H9 (cell line): ENCODE measurements around the gene ZNF213. TPM values are rescaled to one million over a fixed set of nuclear protein-coding genes. Genes with fewer than 3 reads are reported as not detected.

Source experiments
- DNase-seq: peaks from one replicate; pipeline ENCODE4 v3.0.0-alpha.2; 2017
- H2AFZ ChIP-seq: one replicate; pipeline ENCODE4 v1.6.1; 2013; ENCODE audit warnings: mild to moderate bottlenecking, low read length, control low read depth, moderate library complexity
- H2AK5ac ChIP-seq: 2 replicates; pipeline ENCODE4 v1.6.1; 2013; ENCODE audit warnings: low read length, control low read depth, mixed read lengths; ENCODE audit not compliant: insufficient read length
- H2BK120ac ChIP-seq: one replicate; pipeline ENCODE4 v1.6.1; 2013; ENCODE audit warnings: low read depth, mild to moderate bottlenecking, low read length, control low read depth, inconsistent platforms; ENCODE audit not compliant: poor library complexity, severe bottlenecking
- H2BK12ac ChIP-seq: 2 replicates; pipeline ENCODE4 v1.6.1; 2013; ENCODE audit warnings: low read length, control low read depth, mixed read lengths, low read depth; ENCODE audit not compliant: insufficient read length
- H2BK15ac ChIP-seq: 2 replicates; pipeline ENCODE4 v1.6.1; 2013; ENCODE audit warnings: low read depth, low read length, control low read depth
- H2BK20ac ChIP-seq: one replicate; pipeline ENCODE4 v1.6.1; 2013; ENCODE audit warnings: low read depth, mild to moderate bottlenecking, low read length, control low read depth, inconsistent platforms; ENCODE audit not compliant: poor library complexity, severe bottlenecking
- H2BK5ac ChIP-seq: 2 replicates; pipeline ENCODE4 v1.6.1; 2013; ENCODE audit warnings: low read length, control low read depth, mixed read lengths; ENCODE audit not compliant: insufficient read length
- H3K14ac ChIP-seq: 2 replicates; pipeline ENCODE4 v1.6.1; 2013; ENCODE audit warnings: low read length, control low read depth; ENCODE audit not compliant: insufficient read depth
- H3K18ac ChIP-seq: 2 replicates; pipeline ENCODE4 v1.6.1; 2013; ENCODE audit warnings: low read depth, mild to moderate bottlenecking, mixed read lengths, low read length, control low read depth; ENCODE audit not compliant: insufficient read length
- H3K23ac ChIP-seq: 2 replicates; pipeline ENCODE4 v1.6.1; 2013; ENCODE audit warnings: low read length, control low read depth, mixed read lengths, low read depth; ENCODE audit not compliant: insufficient read length
- H3K23me2 ChIP-seq: 2 replicates; pipeline ENCODE4 v1.6.1; 2013; ENCODE audit warnings: low read depth, mild to moderate bottlenecking, mixed read lengths, low read length, control low read depth; ENCODE audit not compliant: insufficient read length, poor library complexity, severe bottlenecking
- H3K27ac ChIP-seq: 2 replicates; pipeline ENCODE4 v1.5.1; 2013; ENCODE audit warnings: low read length, control low read depth, mixed read lengths, low read depth; ENCODE audit not compliant: insufficient read length
- H3K27me3 ChIP-seq: 2 replicates; pipeline ENCODE4 v1.6.1; 2013; ENCODE audit warnings: low read length, control low read depth, inconsistent platforms; ENCODE audit not compliant: insufficient read depth
- H3K4ac ChIP-seq: 2 replicates; pipeline ENCODE4 v1.6.1; 2013; ENCODE audit warnings: low read depth, mild to moderate bottlenecking, control low read depth, inconsistent platforms, low read length, moderate library complexity
- H3K4me1 ChIP-seq: 2 replicates; pipeline ENCODE4 v1.6.1; 2013; ENCODE audit warnings: low read length, control low read depth, inconsistent platforms; ENCODE audit not compliant: insufficient read depth
- H3K4me2 ChIP-seq: 2 replicates; pipeline ENCODE4 v1.6.1; 2013; ENCODE audit warnings: low read length, control low read depth, mixed read lengths; ENCODE audit not compliant: insufficient read length, insufficient read depth
- H3K56ac ChIP-seq: 2 replicates; pipeline ENCODE4 v1.6.1; 2013; ENCODE audit warnings: low read depth, mild to moderate bottlenecking, mixed read lengths, low read length, control low read depth; ENCODE audit not compliant: insufficient read length
- H3K79me1 ChIP-seq: 2 replicates; pipeline ENCODE4 v1.6.1; 2013; ENCODE audit warnings: low read depth, mild to moderate bottlenecking, moderate library complexity, low read length, control low read depth, inconsistent platforms; ENCODE audit not compliant: insufficient read depth, poor library complexity, severe bottlenecking
- H3K79me2 ChIP-seq: 2 replicates; pipeline ENCODE4 v1.6.1; 2013; ENCODE audit warnings: low read length, control low read depth, inconsistent platforms; ENCODE audit not compliant: insufficient read depth
- H3K9ac ChIP-seq: 2 replicates; pipeline ENCODE4 v1.6.1; 2013; ENCODE audit warnings: low read length, control low read depth, mixed read lengths; ENCODE audit not compliant: insufficient read length; ENCODE audit errors: extremely low read depth
- H3K9me3 ChIP-seq: one replicate; pipeline ENCODE4 v1.6.1; 2013; ENCODE audit warnings: low read depth, low read length, inconsistent platforms; ENCODE audit not compliant: control insufficient read depth
- H3T11ph ChIP-seq: one replicate; pipeline ENCODE4 v1.6.1; 2013; ENCODE audit warnings: mild to moderate bottlenecking, low read length, control low read depth, inconsistent platforms
- H4K20me1 ChIP-seq: one replicate; pipeline ENCODE4 v1.6.1; 2013; ENCODE audit not compliant: control insufficient read depth, insufficient read length, insufficient read depth
- H4K5ac ChIP-seq: 2 replicates; pipeline ENCODE4 v1.6.1; 2013; ENCODE audit warnings: low read depth, mild to moderate bottlenecking, mixed read lengths, low read length, control low read depth; ENCODE audit not compliant: insufficient read length
- H4K8ac ChIP-seq: replicated peaks from 2 replicates; pipeline ENCODE4 v1.6.1; 2013; ENCODE audit warnings: low read length, control low read depth, mixed read lengths, low read depth; ENCODE audit not compliant: insufficient read length
- H4K91ac ChIP-seq: 2 replicates; pipeline ENCODE4 v1.6.1; 2013; ENCODE audit warnings: low read depth, mild to moderate bottlenecking, moderate library complexity, mixed read lengths, low read length, control low read depth; ENCODE audit not compliant: insufficient read length
- H3K27ac Mint-ChIP-seq, 3 experiments: 2 replicates in 2 of 3; 3 replicates in 1 of 3; pipeline ENCODE4 v1.8.0; 2020 to 2021; ENCODE audit warnings: mixed read lengths in 3 of 3, mild to moderate bottlenecking in 1 of 3, moderate library complexity in 1 of 3
- H3K27me3 Mint-ChIP-seq: 2 replicates; pipeline ENCODE4 v1.8.0; 2021; ENCODE audit warnings: low read depth, mild to moderate bottlenecking, moderate library complexity, mixed read lengths
- H3K36me3 Mint-ChIP-seq, 3 experiments: 2 replicates in 2 of 3; 3 replicates in 1 of 3; pipeline ENCODE4 v1.8.0; 2020 to 2021; ENCODE audit warnings: low read depth in 3 of 3, mixed read lengths in 3 of 3; ENCODE audit not compliant: insufficient read depth in 1 of 3
- H3K4me1 Mint-ChIP-seq, 2 experiments: 2 replicates each; pipeline ENCODE4 v1.8.0; 2020; ENCODE audit warnings: mixed read lengths in 2 of 2
- H3K4me3 Mint-ChIP-seq, 2 experiments: 2 replicates in 1 of 2; 3 replicates in 1 of 2; pipeline ENCODE4 v1.8.0; 2020 to 2021; ENCODE audit warnings: mild to moderate bottlenecking in 2 of 2, mixed read lengths in 2 of 2, moderate library complexity in 1 of 2
- H3K9me3 Mint-ChIP-seq, 2 experiments: 2 replicates in 1 of 2; 3 replicates in 1 of 2; pipeline ENCODE4 v1.8.0; 2020; ENCODE audit warnings: mild to moderate bottlenecking in 2 of 2, mixed read lengths in 2 of 2, moderate library complexity in 1 of 2
- CTCF ChIP-seq: fragments of 200-600 bp; sonication (generic); conservative IDR thresholded peaks from 3 replicates; pipeline ENCODE4 v1.8.0; 2021; ENCODE audit warnings: antibody characterized with exemption, mild to moderate bottlenecking
- WGBS: extraction: QIAGEN DNeasy Blood & Tissue Kit; methylation state at CpG from one replicate; pipeline ENCODE4 v1.1.7; 2013; ENCODE audit warnings: missing lambda C conversion rate, low lambda C conversion rate, mixed read lengths; ENCODE audit not compliant: insufficient read length; ENCODE audit errors: extremely low coverage; 5-methylcytosine and 5-hydroxymethylcytosine counted together
- total RNA-seq: library from RNA; stranded (reverse); gene quantifications from 2 replicates; pipeline ENCODE4 v1.2.1, GENCODE V29; 2021

ZNF213 gene
- total RNA-seq, 1 experiment from 2014 or later: 6.4 TPM

- no peak overlapping the region; the same call in 1 of the 2 replicates for H3K14ac ChIP-seq
- H3K27me3 Mint-ChIP-seq: peaks cover 27% of the 10 kb centered on the region
- no peaks in the 10 kb centered on the region for H3K27me3 ChIP-seq
- H3K9ac ChIP-seq: no peak overlapping the region
- no peaks in the 10 kb centered on the region for H3K9me3 ChIP-seq
- no peaks in the 10 kb centered on the region for H3K4me1 ChIP-seq
- TF ChIP-seq CTCF: no peak
- no peak overlapping the region for H3T11ph ChIP-seq
- no peak for DNase-seq
- WGBS: no CpG with 5 or more reads among the region's 23 CpGs
- no peak overlapping the region for H2BK120ac ChIP-seq
- no peak overlapping the region for H2AK5ac ChIP-seq
- H3K4me3 Mint-ChIP-seq: no peak overlapping the region
- no peak overlapping the region for H3K4ac ChIP-seq
- no peak overlapping the region for H3K4me2 ChIP-seq
- H2BK5ac ChIP-seq: no peak overlapping the region
- no peak overlapping the region for H2BK20ac ChIP-seq
- H3K23ac ChIP-seq: no peak overlapping the region
- no peaks in the 10 kb centered on the region for H3K23me2 ChIP-seq
- H4K5ac ChIP-seq: no peak overlapping the region
- H2AFZ ChIP-seq: no peak overlapping the region
- peaks cover 7 to 20% (median 15%) of the 10 kb centered on the region in 3 experiments; a peak in 5 of 7 replicates for H3K36me3 Mint-ChIP-seq
- no peaks in the 10 kb centered on the region for H4K20me1 ChIP-seq
- H4K8ac ChIP-seq: no peak overlapping the region
- no peak overlapping the region for H4K91ac ChIP-seq
- H3K56ac ChIP-seq: no peak overlapping the region
- no peak overlapping the region for H2BK12ac ChIP-seq
- no peak overlapping the region for H3K27ac ChIP-seq
- no peaks in the 10 kb centered on the region for H3K79me2 ChIP-seq
- no peak overlapping the region for H3K18ac ChIP-seq
- no peak overlapping the region for H3K27ac Mint-ChIP-seq
- H3K4me1 Mint-ChIP-seq: peaks cover 0 to 2% of the 10 kb centered on the region in 2 experiments; a peak in 1 of 4 replicates
- H3K9me3 Mint-ChIP-seq: no peaks in the 10 kb centered on the region
- no peaks in the 10 kb centered on the region for H3K79me1 ChIP-seq
- no peak overlapping the region for H2BK15ac ChIP-seq
Observed at GRCh38 chr16:3143598-3144320, 8.9 kb downstream of the ZNF213 start.
